ENCODE data around the gene LY86. TPM values are rescaled to one million over a fixed set of nuclear protein-coding genes. Genes with fewer than 3 reads are reported as not detected.

The LY86 gene
- total RNA-seq, 1 experiment from 2014 or later, result not detected

DNA sequence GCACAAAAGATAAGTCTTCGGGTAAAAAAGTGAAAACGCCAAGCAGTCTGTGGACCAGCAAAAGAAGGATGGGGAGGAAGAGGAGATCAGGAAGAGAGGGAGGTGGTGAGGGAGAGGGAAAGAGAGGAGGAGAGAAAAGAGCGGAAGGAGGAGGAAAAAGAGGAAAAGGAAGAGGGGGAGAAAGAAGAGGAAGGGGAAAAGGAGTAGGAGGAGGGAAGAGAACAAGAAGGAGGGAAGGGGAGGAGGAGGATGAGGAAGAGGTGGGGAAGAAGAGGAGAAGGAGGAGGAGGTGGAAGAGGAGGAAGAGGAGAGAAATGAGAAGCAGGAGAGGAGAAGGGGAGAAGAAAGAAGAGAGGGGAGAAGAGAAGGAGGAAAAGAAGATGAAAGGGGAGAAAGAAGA, 6.5 kb downstream of the LY86 start (continued):
- TF ChIP-seq, protein P1, sequence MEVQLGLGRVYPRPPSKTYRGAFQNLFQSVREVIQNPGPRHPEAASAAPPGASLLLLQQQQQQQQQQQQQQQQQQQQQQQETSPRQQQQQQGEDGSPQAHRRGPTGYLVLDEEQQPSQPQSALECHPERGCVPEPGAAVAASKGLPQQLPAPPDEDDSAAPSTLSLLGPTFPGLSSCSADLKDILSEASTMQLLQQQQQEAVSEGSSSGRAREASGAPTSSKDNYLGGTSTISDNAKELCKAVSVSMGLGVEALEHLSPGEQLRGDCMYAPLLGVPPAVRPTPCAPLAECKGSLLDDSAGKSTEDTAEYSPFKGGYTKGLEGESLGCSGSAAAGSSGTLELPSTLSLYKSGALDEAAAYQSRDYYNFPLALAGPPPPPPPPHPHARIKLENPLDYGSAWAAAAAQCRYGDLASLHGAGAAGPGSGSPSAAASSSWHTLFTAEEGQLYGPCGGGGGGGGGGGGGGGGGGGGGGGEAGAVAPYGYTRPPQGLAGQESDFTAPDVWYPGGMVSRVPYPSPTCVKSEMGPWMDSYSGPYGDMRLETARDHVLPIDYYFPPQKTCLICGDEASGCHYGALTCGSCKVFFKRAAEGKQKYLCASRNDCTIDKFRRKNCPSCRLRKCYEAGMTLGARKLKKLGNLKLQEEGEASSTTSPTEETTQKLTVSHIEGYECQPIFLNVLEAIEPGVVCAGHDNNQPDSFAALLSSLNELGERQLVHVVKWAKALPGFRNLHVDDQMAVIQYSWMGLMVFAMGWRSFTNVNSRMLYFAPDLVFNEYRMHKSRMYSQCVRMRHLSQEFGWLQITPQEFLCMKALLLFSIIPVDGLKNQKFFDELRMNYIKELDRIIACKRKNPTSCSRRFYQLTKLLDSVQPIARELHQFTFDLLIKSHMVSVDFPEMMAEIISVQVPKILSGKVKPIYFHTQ (CRISPR knock-in tag; IDR thresholded peaks at IDR 0.05), result no peak
- TF ChIP-seq ZNF317 (CRISPR knock-in tag; IDR thresholded peaks at IDR 0.05; ENCODE audit: borderline replicate concordance, low read depth) (no peak), GRHL2 (CRISPR knock-in tag; IDR thresholded peaks at IDR 0.05; ENCODE audit: insufficient replicate concordance, severe bottlenecking) (no peak), KAT7 (CRISPR knock-in tag; IDR thresholded peaks at IDR 0.05; ENCODE audit: borderline replicate concordance) (no peak)
- TF ChIP-seq, protein P2, sequence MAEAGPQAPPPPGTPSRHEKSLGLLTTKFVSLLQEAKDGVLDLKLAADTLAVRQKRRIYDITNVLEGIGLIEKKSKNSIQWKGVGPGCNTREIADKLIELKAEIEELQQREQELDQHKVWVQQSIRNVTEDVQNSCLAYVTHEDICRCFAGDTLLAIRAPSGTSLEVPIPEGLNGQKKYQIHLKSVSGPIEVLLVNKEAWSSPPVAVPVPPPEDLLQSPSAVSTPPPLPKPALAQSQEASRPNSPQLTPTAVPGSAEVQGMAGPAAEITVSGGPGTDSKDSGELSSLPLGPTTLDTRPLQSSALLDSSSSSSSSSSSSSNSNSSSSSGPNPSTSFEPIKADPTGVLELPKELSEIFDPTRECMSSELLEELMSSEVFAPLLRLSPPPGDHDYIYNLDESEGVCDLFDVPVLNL (CRISPR knock-in tag; IDR thresholded peaks at IDR 0.05; ENCODE audit: borderline replicate concordance, low read depth), result no peak
- TF ChIP-seq, protein P3, sequence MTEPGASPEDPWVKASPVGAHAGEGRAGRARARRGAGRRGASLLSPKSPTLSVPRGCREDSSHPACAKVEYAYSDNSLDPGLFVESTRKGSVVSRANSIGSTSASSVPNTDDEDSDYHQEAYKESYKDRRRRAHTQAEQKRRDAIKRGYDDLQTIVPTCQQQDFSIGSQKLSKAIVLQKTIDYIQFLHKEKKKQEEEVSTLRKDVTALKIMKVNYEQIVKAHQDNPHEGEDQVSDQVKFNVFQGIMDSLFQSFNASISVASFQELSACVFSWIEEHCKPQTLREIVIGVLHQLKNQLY (CRISPR knock-in tag; IDR thresholded peaks at IDR 0.05), result no peak
- TF ChIP-seq, protein P4, sequence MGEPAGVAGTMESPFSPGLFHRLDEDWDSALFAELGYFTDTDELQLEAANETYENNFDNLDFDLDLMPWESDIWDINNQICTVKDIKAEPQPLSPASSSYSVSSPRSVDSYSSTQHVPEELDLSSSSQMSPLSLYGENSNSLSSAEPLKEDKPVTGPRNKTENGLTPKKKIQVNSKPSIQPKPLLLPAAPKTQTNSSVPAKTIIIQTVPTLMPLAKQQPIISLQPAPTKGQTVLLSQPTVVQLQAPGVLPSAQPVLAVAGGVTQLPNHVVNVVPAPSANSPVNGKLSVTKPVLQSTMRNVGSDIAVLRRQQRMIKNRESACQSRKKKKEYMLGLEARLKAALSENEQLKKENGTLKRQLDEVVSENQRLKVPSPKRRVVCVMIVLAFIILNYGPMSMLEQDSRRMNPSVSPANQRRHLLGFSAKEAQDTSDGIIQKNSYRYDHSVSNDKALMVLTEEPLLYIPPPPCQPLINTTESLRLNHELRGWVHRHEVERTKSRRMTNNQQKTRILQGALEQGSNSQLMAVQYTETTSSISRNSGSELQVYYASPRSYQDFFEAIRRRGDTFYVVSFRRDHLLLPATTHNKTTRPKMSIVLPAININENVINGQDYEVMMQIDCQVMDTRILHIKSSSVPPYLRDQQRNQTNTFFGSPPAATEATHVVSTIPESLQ (CRISPR knock-in tag; IDR thresholded peaks at IDR 0.05), result no peak
- TF ChIP-seq, protein P5, sequence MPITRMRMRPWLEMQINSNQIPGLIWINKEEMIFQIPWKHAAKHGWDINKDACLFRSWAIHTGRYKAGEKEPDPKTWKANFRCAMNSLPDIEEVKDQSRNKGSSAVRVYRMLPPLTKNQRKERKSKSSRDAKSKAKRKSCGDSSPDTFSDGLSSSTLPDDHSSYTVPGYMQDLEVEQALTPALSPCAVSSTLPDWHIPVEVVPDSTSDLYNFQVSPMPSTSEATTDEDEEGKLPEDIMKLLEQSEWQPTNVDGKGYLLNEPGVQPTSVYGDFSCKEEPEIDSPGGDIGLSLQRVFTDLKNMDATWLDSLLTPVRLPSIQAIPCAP (CRISPR knock-in tag; IDR thresholded peaks at IDR 0.05), result no peak

DNA sequence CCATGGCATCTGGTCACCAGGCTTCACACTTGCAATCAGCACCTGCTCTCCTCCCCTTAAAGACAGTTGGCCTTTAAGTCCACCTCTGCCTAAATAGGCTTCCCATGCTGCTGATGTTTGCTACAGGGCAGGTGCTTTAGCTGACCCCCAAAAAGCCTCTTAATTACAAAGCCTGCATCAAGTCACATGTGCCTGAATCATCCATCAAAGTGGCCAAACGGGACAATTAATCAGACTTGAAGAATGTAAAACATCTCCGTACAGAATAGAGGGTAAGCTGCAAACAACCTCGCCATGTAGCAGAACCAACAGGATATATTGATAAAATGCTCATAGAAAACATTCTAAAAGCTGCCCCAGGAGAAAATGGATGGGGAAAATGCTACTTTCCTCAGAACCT, 7.4 kb downstream of the LY86 start:
- Mint-ChIP-seq H3K4me1 (peaks cover 18% of the 10 kb centered on the region), H3K36me3 (no peaks in the 10 kb centered on the region), H3K9me3 (no peaks in the 10 kb centered on the region), H3K27me3 (ENCODE audit: low read depth) (peaks cover 3% of the 10 kb centered on the region; the same call in 1 of the 2 replicates), H3K27ac (no peak overlapping the region), H3K4me3 (no peak overlapping the region)
- POLR2A ChIA-PET, result no interaction called here
- TF ChIP-seq, protein P6, sequence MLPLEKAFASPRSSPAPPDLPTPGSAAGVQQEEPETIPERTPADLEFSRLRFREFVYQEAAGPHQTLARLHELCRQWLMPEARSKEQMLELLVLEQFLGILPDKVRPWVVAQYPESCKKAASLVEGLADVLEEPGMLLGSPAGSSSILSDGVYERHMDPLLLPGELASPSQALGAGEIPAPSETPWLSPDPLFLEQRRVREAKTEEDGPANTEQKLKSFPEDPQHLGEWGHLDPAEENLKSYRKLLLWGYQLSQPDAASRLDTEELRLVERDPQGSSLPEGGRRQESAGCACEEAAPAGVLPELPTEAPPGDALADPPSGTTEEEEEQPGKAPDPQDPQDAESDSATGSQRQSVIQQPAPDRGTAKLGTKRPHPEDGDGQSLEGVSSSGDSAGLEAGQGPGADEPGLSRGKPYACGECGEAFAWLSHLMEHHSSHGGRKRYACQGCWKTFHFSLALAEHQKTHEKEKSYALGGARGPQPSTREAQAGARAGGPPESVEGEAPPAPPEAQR (CRISPR knock-in tag; IDR thresholded peaks at IDR 0.05), result no peak
- TF ChIP-seq, protein P5 (CRISPR knock-in tag; IDR thresholded peaks at IDR 0.05), result no peak
- TF ChIP-seq ATF1 (CRISPR knock-in tag; IDR thresholded peaks at IDR 0.05), result no peak
- TF ChIP-seq, protein P7, sequence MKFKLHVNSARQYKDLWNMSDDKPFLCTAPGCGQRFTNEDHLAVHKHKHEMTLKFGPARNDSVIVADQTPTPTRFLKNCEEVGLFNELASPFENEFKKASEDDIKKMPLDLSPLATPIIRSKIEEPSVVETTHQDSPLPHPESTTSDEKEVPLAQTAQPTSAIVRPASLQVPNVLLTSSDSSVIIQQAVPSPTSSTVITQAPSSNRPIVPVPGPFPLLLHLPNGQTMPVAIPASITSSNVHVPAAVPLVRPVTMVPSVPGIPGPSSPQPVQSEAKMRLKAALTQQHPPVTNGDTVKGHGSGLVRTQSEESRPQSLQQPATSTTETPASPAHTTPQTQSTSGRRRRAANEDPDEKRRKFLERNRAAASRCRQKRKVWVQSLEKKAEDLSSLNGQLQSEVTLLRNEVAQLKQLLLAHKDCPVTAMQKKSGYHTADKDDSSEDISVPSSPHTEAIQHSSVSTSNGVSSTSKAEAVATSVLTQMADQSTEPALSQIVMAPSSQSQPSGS (CRISPR knock-in tag; IDR thresholded peaks at IDR 0.05; ENCODE audit: borderline replicate concordance, low read depth), result no peak
- ATAC-seq, result no peak
- DNase-seq (ENCODE audit: low spot score), result no peak
- CTCF ChIA-PET, result no interaction called here

Measured in WTC11 (cell line).